H7 (cell line): ENCODE measurements around the gene MARK1. TPM values are rescaled to one million over a fixed set of nuclear protein-coding genes. Genes with fewer than 3 reads are reported as not detected.
"Not testable (repeated sequence)": the region's sequence is repeated elsewhere in the genome, so short reads cannot be mapped to it uniquely, and the experiment has no call there.

ENCODE experiments used
- DNase-seq: peaks from one replicate; pipeline ENCODE4 v3.0.0; 2012
- H3K27me3 ChIP-seq: 2 replicates; pipeline ENCODE4 v1.6.0; 2011; ENCODE audit warnings: mild to moderate bottlenecking, low read length; ENCODE audit not compliant: control insufficient read depth, insufficient read depth
- H3K36me3 ChIP-seq: replicated peaks from 2 replicates; pipeline ENCODE4 v1.5.1; 2011; ENCODE audit warnings: low read length; ENCODE audit not compliant: control insufficient read depth, insufficient read depth
- H3K4me3 ChIP-seq: 2 replicates; pipeline ENCODE4 v1.5.1; 2011; ENCODE audit warnings: low read depth, mild to moderate bottlenecking, control low read depth, low read length, moderate library complexity; ENCODE audit not compliant: insufficient read depth
- total RNA-seq: library from RNA; depleted of rRNA; stranded (reverse); fragments of >200 nt; shearing (Covaris generic); gene quantifications from 2 replicates; pipeline ENCODE4 v1.2.3, GENCODE V29; 2014

Gene MARK1
- total RNA-seq, 1 experiment from 2014 or later = 13.9 TPM

GRCh38 chr1:220563564-220563963, 35.6 kb downstream of the MARK1 start:
- Histone ChIP-seq H3K27me3 (no peaks in the 10 kb centered on the region), H3K36me3 (no peaks in the 10 kb centered on the region), H3K4me3 (no peak overlapping the region)
- no peak for DNase-seq

- H3K4me3 ChIP-seq = no peak overlapping the region
- H3K36me3 ChIP-seq = no peaks in the 10 kb centered on the region
- DNase-seq = no peak
- H3K27me3 ChIP-seq = no peaks in the 10 kb centered on the region
Measured at GRCh38 chr1:220564216-220564615, 36.3 kb downstream of the MARK1 start.

GRCh38 chr1:220565670-220566069, 37.7 kb downstream of the MARK1 start:
- H3K4me3 ChIP-seq = no peak overlapping the region
- no peaks in the 10 kb centered on the region for H3K36me3 ChIP-seq
- peak; percentile 6 for DNase-seq
- no peaks in the 10 kb centered on the region for H3K27me3 ChIP-seq

- no peak for DNase-seq
- no peak overlapping the region for H3K4me3 ChIP-seq
- H3K27me3 ChIP-seq = no peaks in the 10 kb centered on the region
- no peaks in the 10 kb centered on the region for H3K36me3 ChIP-seq
Measured at GRCh38 chr1:220566869-220567268, 38.9 kb downstream of the MARK1 start.

- Histone ChIP-seq H3K27me3 (no peaks in the 10 kb centered on the region), H3K4me3 (no peak overlapping the region), H3K36me3 (no peaks in the 10 kb centered on the region)
- DNase-seq = no peak
Measured at GRCh38 chr1:220572416-220572815, 44.5 kb downstream of the MARK1 start.

- Histone ChIP-seq H3K4me3 (no peak overlapping the region), H3K36me3 (no peaks in the 10 kb centered on the region), H3K27me3 (no peaks in the 10 kb centered on the region)
- no peak for DNase-seq
Measured at GRCh38 chr1:220573836-220574235, 45.9 kb downstream of the MARK1 start.

- H3K27me3 ChIP-seq = no peaks in the 10 kb centered on the region
- no peak for DNase-seq
- H3K4me3 ChIP-seq = no peak overlapping the region
Measured at GRCh38 chr1:220575718-220576497, 48.0 kb downstream of the MARK1 start.

GRCh38 chr1:220577926-220578325, 50.0 kb downstream of the MARK1 start:
- Histone ChIP-seq H3K4me3 (no peak overlapping the region), H3K27me3 (no peaks in the 10 kb centered on the region), H3K36me3 (no peaks in the 10 kb centered on the region; the same call in 1 of the 2 replicates)
- no peak for DNase-seq

More at GRCh38 chr1:220575718-220576497, 48.0 kb downstream of the MARK1 start:
- H3K36me3 ChIP-seq = no peaks in the 10 kb centered on the region; the same call in 1 of the 2 replicates

GRCh38 chr1:220579317-220579716, 51.4 kb downstream of the MARK1 start:
- H3K27me3 ChIP-seq = no peaks in the 10 kb centered on the region
- H3K36me3 ChIP-seq = no peaks in the 10 kb centered on the region; the same call in 1 of the 2 replicates
- DNase-seq = no peak
- no peak overlapping the region for H3K4me3 ChIP-seq

- H3K36me3 ChIP-seq = peaks cover 1% of the 10 kb centered on the region
- DNase-seq = no peak
- no peaks in the 10 kb centered on the region for H3K27me3 ChIP-seq
- no peak overlapping the region for H3K4me3 ChIP-seq
Measured at GRCh38 chr1:220592714-220593113, 64.8 kb downstream of the MARK1 start.

GRCh38 chr1:220594356-220594755, 66.4 kb downstream of the MARK1 start:
- H3K4me3 ChIP-seq = no peak overlapping the region
- no peak for DNase-seq
- H3K27me3 ChIP-seq = no peaks in the 10 kb centered on the region
- peaks cover 1% of the 10 kb centered on the region for H3K36me3 ChIP-seq

- Histone ChIP-seq H3K36me3 (peaks cover 1% of the 10 kb centered on the region), H3K4me3 (no peak overlapping the region), H3K27me3 (no peaks in the 10 kb centered on the region)
- DNase-seq = no peak
Measured at GRCh38 chr1:220595179-220595578, 67.2 kb downstream of the MARK1 start.

GRCh38 chr1:220604926-220605325, 77.0 kb downstream of the MARK1 start:
- H3K27me3 ChIP-seq = no peaks in the 10 kb centered on the region
- no peak overlapping the region for H3K4me3 ChIP-seq
- no peaks in the 10 kb centered on the region for H3K36me3 ChIP-seq
- no peak for DNase-seq

- not testable (repeated sequence) for H3K36me3 ChIP-seq, DNase-seq, H3K27me3 ChIP-seq, H3K4me3 ChIP-seq
Measured at GRCh38 chr1:220605651-220606050, 77.7 kb downstream of the MARK1 start.

- not testable (repeated sequence) for H3K4me3 ChIP-seq, DNase-seq, H3K36me3 ChIP-seq, H3K27me3 ChIP-seq
Measured at GRCh38 chr1:220611100-220611499, 83.2 kb downstream of the MARK1 start.
